HuH-7 (cell line): ENCODE results near the gene SERINC2.
"Not testable (repeated sequence)": the region's sequence is repeated elsewhere in the genome, so short reads cannot be mapped to it uniquely, and the experiment has no call there.

Source experiments
- DNase-seq: peaks from one replicate; pipeline ENCODE4 v3.0.0; 2011; ENCODE audit warnings: low spot score

Gene SERINC2

GRCh38 chr1:31383967-31384366 is 29.0 kb upstream of the SERINC2 start:
- no peak for DNase-seq

GRCh38 chr1:31386576-31387243 is 26.3 kb upstream of the SERINC2 start:
- not testable (repeated sequence) for DNase-seq

- DNase-seq: no peak
Observed at GRCh38 chr1:31387612-31388011, 25.4 kb upstream of the SERINC2 start.

DNA sequence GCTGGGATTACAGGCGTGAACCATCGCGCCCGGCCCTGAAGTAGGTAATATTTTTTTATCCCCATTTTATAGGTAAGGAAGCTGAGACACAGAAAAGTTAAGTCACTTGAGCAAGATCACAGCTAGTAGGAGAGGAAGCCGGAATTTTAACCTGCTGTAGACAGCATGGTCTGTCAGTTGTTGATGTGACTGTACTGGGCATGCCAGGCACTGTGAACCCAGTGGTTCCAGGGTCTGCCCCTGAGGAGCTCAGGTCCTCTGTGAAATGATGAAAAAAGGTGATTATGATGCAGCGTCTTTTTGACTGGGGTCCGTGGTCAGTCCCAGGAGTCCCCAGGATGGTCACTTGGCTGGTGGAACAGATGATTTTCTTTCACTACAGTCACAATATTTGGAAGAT is 23.4 kb upstream of the SERINC2 start:
- DNase-seq: no peak

- DNase-seq: peak; percentile 48
Observed at GRCh38 chr1:31390071-31390470, 22.9 kb upstream of the SERINC2 start.

GRCh38 chr1:31393463-31393862 is 19.6 kb upstream of the SERINC2 start:
- no peak for DNase-seq

DNA sequence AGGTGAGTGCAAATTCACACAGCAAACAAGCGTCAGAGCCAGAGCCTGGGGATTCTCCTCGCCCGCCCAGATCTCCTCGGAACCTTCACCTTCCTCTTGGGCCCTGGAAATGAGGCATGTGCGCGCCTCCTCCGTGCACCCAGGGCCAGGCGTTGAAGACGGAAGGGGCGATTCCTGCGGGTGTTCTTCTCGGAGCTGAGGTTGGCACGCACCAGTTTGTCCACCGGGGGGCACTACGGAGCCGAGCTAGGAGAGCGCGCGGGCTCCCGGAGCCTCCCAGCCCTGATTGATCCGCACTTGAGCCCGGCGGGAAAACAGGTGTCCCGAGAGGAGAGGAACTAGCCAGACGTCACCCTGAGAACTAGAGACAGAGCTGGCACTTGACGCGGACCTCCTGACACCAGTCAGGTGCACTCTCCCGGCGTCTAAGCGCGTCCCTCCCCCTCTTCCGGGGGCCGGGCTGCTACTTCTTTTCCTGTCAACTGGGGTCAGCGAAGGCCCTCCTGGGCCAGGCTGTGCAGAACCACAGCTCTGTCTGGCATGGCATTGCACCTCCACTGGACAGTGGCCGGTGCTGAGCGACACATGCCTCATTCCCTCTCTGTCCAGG is 18.3 kb upstream of the SERINC2 start:
- peak; percentile 82 for DNase-seq

DNA sequence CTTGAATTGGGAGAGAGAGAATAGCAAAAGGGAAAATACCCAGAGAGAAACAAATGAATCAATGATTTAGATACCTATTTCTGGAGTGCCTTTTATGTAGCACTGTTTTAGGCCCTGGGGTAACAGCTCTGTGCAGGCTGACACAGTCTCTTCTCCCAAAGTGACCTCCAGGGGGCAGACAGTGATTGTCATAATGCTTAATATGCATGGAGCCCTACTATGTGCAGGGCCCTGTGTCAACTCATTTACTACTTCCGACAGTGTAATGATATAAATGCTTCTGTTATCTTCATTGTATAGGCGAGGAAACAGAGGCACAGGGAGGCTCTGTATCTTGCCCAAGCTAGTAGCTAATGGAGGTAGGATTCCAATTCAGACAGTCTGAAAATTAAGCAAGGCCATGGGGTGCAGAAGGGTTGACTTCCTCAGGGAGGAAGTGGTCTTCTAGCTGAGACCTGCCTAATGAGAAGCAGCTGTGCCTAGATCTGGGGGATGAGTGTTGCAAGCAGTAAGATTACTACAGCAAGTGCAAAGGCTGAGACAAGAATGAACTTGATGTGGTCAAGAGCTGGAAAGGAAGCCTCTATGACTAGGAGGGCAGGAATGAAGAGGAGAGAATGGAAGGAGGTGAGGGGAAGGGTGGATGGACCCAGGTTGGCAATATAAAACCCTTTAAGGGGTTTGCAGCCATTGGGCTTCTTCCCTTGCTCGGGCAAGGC is 16.2 kb upstream of the SERINC2 start:
- no peak for DNase-seq

- no peak for DNase-seq
Observed at GRCh38 chr1:31397360-31398095, 15.5 kb upstream of the SERINC2 start.

GRCh38 chr1:31398246-31398645 is 14.8 kb upstream of the SERINC2 start:
- DNase-seq: no peak

DNA sequence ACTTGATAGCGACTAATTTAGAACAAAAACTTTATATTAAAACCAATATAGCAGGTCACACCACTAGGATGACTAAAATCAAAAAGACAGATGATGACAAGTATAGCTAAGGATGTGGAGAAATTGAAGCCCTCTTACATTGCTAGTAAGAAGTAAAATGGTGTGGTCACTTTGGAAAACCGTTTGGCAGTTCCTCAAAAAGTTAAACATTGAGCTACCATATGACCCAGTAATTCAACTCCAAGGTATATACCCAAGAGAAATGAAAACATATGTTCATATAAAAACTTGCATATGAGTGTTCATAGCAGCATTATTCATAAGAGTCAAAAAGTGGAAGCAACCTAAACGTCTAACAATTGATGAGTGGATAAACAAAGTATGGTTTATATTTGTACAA is 13.0 kb upstream of the SERINC2 start:
- no peak for DNase-seq

DNA sequence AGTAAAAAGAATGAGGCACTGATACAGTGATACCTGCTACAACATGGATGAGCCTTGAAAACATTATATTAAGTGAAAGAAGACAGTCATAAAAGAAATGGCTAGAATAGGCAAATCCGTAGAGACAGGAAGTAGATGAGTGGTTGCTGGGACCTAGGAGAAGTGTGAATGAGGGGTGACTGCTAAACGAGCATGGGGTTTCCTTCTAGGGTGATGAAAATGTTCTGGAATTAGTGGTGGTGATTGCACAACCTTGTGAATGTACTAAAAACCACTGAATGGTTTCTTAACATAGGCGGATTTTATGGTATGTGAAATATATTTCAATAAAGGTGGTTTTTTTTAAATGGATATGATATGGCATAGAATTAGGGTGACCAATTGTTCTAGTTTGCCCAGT is 12.6 kb upstream of the SERINC2 start:
- no peak for DNase-seq

GRCh38 chr1:31401241-31401640 is 11.8 kb upstream of the SERINC2 start:
- no peak for DNase-seq

DNA sequence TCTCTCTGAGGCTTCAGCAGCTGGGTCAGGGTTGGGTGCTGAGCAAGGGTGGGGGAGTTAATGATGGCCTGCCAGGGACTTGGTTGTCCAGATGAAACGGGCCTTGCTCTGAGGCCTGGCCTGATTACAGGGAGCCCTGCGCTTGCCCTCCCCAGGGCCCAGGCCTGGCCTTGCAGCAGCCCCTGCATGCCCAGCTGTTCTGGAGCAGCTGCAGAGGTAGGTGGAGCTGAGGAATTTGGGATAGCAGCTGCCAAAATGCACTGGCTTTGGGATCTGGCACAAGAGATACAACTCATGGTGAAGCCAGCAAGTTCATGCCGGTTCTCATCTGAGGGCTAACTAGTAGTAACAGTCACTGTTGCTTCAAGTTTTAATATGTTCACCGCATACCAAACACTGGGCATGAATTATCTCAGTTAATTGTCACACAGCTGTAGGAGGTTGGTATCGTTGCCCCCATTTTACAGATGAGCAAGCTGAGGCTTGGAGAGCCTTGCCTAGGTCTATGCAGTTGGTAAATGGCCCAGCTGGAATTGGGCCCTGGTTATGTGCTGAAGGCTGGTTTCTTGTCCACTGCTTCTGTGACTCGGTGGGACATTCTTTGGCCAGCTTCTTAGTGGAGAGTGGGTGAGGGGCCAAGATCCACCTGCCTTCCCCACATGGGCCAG is 7.3 kb upstream of the SERINC2 start:
- no peak for DNase-seq

DNA sequence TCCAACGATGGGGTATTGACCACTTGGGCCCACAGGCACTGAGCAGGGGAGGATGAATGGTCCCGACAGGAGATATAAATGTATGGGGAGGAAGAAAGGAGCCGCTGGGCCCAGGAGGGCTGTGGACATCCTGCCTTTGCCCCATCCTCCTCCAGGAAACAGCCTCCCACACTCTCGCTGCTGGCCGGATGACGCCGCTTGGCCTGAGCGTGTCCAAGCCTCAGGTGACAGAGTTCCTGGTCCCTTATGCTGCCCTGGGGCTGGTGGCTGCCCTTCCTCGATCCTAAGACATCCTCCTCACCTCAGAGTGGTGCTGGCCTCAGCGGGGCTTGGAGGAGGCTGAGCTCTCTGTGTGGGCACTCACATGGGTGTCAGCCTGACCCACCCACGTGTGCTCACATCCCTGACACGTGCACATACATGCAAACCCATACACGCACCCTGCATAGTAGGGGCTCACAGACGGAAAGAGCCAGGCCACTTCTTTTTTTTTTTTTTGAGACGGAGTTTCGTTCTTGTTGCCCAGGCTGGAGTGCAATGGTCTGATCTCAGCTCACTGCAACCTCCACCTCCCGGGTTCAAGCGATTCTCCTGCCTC is 5.9 kb upstream of the SERINC2 start:
- no peak for DNase-seq

- DNase-seq: no peak
Observed at GRCh38 chr1:31408788-31409318, 4.2 kb upstream of the SERINC2 start.

- no peak for DNase-seq
Observed at GRCh38 chr1:31409946-31410858, 2.8 kb upstream of the SERINC2 start.

DNA sequence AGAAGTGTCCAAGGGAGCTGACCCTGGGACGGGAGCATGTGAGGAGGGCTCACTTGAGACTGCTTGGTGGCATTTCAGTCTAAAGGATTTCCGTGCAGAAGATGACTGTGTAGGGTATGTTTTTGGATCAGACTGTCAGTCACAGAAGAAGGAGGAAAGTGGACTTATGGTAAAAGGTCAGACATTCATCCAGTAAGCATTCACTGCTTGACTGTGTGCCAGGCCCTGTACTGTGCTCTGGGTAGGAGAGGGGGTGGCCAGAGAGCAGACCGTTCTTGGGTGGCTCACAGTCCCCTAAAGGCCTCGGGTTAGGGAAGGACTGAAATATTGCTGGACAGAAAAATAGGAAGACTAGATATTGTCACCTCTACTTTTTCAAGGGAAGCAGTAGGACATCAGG is 2.1 kb upstream of the SERINC2 start:
- DNase-seq: no peak

DNA sequence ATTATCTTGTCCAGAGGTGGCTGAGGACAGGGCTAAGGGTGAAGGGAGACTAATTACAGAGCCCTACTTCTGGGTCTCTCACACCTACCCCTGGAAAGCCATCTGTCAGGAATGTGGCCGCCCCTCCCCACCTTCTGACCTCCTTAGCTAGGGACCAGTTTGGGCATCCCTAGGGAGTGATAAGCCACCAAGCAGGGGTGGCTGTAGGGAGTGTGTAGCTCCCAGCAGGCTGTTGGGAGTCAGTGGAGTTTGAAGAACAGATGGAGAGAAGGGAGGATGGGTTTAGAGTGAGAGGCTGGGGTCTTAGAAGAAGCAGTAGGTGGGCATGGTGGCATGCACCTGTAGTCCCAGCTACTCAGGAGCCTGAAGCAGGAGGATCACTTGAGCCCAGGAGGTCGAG is 808 bp upstream of the SERINC2 start:
- DNase-seq: no peak

DNA sequence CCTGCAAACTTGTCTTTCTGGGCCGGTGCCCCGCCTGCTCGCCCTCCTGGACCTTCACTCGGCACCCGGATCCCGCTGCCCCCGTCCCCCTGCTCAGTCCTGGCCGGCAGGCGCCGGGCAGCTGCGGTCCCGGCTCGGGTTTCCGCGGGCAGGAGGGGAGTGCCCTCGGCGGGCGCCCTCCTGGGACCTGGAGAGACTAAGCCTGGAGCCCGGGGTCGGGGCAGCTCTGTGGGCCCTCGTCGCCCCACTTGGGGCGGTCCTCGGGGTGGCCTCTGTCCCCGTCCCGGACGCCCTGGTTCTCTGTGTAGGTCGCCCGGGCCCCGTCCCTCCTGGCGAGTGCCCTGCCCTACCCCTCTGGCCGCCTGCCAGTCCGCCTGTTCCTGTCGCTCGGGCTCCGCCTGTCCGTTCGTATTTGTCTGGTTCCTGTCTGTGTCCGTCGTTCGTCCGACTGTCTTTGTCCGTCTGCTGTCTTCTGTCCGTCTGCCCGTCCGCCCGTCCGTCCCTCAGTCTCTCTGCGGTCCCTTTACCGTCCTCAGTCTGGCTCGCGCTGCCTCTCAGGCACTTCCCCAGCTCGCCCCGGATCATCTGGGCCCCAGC is 490 bp downstream of the SERINC2 start:
- DNase-seq: peak; percentile 45
